Measurements from ENCODE around the gene TMEM183A.

The TMEM183A gene

DNA sequence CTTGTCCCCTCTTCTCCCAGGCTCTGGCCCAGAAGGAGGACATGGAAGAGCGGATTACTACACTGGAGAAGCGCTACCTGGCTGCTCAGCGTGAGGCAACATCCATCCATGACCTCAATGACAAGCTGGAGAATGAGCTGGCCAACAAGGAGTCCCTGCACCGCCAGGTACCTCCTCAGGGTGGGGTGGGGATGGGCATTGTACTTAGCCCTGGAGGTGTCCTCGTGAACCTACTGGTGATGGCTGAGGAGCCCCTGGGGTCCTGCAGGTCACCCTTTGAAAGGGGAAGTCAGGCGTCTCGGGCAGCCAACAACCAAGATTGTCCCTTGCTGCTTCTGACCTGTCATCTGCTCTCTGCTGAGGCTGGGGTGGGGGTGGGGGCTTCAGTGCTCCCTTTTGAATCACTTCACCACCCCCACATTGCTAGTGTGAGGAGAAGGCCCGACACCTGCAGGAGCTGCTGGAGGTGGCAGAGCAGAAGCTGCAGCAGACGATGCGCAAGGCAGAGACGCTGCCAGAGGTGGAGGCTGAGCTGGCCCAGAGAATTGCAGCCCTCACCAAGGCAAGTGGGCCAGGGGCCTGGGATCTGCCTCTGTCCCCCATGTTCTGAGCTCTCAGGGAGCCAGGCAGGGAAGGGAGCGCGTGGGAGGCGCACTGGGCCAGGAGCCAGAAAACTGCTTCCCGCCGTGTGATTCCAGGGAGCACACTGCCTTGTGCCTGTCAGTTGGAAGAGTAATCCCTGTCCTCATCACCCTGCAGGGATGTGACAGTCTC is 38.8 kb downstream of the TMEM183A start:
- in situ Hi-C loops (cut with HindIII; ENCODE audit: low sequenced_read_pairs): no loop called here
- TF ChIP-seq, protein P1, sequence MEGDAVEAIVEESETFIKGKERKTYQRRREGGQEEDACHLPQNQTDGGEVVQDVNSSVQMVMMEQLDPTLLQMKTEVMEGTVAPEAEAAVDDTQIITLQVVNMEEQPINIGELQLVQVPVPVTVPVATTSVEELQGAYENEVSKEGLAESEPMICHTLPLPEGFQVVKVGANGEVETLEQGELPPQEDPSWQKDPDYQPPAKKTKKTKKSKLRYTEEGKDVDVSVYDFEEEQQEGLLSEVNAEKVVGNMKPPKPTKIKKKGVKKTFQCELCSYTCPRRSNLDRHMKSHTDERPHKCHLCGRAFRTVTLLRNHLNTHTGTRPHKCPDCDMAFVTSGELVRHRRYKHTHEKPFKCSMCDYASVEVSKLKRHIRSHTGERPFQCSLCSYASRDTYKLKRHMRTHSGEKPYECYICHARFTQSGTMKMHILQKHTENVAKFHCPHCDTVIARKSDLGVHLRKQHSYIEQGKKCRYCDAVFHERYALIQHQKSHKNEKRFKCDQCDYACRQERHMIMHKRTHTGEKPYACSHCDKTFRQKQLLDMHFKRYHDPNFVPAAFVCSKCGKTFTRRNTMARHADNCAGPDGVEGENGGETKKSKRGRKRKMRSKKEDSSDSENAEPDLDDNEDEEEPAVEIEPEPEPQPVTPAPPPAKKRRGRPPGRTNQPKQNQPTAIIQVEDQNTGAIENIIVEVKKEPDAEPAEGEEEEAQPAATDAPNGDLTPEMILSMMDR (IDR thresholded peaks at IDR 0.05; ENCODE audit: low read depth, low read length): no peak
- DNase-seq (ENCODE audit: low read depth, low spot score): no peak
- no peak overlapping the region for H3K4me3 ChIP-seq (ENCODE audit: low read depth, low read length)

DNA sequence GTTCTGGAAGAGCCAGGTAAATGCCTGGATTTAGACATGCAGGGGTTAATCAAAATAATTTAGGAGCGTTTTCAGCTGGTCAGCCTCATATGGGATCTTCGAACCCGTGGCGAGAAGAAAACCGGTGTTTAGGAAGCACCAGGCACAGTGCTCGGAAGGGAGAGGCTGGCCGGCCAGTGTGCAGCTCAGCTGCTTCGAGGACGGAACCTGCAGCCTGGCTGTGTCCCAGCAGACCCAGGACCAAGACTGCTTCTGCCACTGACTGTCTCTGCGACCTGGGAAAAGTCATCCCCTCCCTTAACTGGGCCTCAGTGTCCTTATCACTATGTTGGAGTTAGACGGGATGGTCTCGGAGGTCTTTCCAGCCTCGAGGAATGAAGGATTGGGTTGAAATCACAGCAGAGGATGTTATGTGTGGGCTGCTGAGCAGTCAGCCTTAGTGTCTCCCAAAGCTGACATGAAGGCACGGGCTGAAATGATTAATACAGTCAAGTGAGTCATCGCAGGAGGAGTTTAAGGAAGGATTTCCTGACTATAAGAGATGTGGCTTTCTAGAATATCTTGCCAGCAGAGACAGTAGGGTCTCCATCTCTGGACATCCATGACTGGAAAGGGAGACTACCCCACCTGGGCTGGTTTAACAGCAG is 39.9 kb downstream of the TMEM183A start:
- H3K4me3 ChIP-seq (ENCODE audit: low read depth, low read length): no peak overlapping the region
- DNase-seq (ENCODE audit: low read depth, low spot score): peak; percentile 59
- in situ Hi-C loops (cut with HindIII; ENCODE audit: low sequenced_read_pairs): no loop called here
- TF ChIP-seq, protein P1 (IDR thresholded peaks at IDR 0.05; ENCODE audit: low read depth, low read length): no peak

DNA sequence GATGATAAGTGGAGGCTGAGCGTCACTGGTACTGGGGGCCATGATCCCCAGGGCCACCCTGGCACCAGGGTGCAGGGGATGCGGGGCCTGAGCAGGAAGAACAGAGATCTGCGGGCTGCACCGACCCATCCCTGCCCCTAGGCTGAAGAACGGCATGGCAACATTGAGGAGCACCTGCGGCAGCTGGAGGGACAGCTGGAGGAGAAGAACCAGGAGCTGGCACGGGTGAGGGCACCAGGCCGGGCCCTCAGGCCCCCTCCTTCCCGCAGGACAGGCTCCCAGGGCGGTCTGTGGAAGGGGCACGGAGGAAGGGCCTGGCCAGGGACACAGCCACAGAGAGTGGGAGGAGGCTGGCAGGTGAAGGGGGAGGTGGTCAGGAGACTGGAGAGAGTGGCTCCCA is 40.9 kb downstream of the TMEM183A start:
- H3K4me3 ChIP-seq (ENCODE audit: low read depth, low read length): no peak overlapping the region
- TF ChIP-seq, protein P1 (IDR thresholded peaks at IDR 0.05; ENCODE audit: low read depth, low read length): no peak
- no peak for DNase-seq (ENCODE audit: low read depth, low spot score)
- in situ Hi-C loops (cut with HindIII; ENCODE audit: low sequenced_read_pairs): no loop called here

DNA sequence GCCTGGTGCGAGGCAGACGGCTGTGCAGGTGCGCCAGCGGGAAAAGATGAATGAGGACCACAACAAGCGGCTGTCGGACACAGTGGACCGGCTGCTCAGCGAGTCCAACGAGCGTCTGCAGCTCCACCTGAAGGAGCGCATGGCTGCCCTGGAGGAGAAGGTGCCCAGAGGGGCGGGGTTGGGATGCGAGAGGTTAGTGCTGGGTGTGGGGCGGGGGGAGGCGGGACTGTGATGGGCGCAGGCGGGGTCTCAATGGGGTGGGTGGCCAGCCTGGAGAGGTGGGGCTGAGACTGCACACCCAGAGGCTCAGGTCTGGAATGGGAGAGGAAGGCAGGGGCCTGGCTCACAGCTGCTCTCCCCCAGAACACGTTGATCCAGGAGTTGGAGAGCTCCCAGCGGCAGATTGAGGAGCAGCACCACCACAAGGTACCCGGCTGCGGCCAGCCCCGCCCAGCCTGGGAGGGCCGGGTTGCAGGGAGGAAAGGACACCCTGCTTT is 41.4 kb downstream of the TMEM183A start:
- TF ChIP-seq, protein P1 (IDR thresholded peaks at IDR 0.05; ENCODE audit: low read depth, low read length): no peak
- no peak overlapping the region for H3K4me3 ChIP-seq (ENCODE audit: low read depth, low read length)
- no peak for DNase-seq (ENCODE audit: low read depth, low spot score)
- in situ Hi-C loops (cut with HindIII; ENCODE audit: low sequenced_read_pairs): no loop called here

DNA sequence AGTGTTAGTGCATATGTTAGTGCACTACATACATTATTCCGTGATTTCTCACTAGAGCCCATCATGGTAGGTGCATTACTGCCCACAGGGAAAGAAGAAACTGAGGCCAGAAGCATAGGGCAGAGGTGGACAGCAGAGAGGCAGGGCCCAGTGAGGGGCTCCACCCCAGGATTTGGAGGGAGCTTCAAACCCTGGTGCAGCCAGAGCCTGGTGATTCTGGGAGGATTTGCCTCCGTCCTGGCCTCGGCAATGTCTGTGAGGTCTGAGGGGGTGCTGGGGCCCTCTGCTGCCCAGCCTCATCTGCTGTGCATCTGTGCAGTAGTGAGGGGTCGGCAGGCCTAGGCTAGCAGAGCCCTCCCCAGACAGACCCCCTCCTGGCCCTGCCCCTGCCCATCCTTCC is 41.9 kb downstream of the TMEM183A start:
- H3K4me3 ChIP-seq (ENCODE audit: low read depth, low read length): no peak overlapping the region
- DNase-seq (ENCODE audit: low read depth, low spot score): no peak
- in situ Hi-C loops (cut with HindIII; ENCODE audit: low sequenced_read_pairs): no loop called here
- TF ChIP-seq, protein P1 (IDR thresholded peaks at IDR 0.05; ENCODE audit: low read depth, low read length): no peak

DNA sequence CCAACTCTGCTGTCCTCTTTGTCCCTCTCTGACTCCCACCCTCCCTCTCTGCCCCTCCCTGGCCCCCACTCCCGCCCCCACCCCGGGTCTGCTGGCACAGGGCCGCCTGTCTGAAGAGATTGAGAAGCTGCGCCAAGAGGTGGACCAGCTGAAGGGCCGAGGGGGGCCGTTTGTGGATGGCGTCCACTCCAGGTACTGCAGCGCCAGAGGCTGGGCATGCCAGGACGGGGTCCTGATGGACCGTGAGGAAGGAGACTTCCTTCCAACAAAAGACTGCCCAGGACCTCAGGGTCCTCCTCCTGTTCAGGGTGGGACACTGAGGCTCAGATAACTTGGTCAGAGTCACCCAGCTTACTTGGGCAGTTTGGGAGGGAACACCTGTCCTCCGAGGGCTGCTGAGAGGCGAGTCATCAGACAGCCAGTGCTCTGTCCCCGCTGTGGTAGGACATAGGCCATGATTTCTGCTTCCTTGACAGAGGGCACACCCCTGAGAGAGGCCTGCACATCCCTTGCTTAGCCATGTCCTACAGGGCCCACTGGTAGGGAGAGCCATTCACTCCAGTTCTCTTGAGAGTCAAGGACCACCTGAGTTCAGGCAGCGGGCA is 42.5 kb downstream of the TMEM183A start:
- in situ Hi-C loops (cut with HindIII; ENCODE audit: low sequenced_read_pairs): no loop called here
- DNase-seq (ENCODE audit: low read depth, low spot score): no peak
- TF ChIP-seq, protein P1 (IDR thresholded peaks at IDR 0.05; ENCODE audit: low read depth, low read length): no peak
- no peak overlapping the region for H3K4me3 ChIP-seq (ENCODE audit: low read depth, low read length)
